HG03354 (cell line): ENCODE results near the gene PNPLA1.

Experiments
- ATAC-seq: cut with Tn5 transposase; IDR thresholded peaks from one replicate; pipeline ENCODE4 v1.9.1; 2021; ENCODE audit warnings: mild to moderate bottlenecking; ENCODE audit not compliant: unreplicated experiment, poor library complexity, severe bottlenecking

Gene PNPLA1, protein sequence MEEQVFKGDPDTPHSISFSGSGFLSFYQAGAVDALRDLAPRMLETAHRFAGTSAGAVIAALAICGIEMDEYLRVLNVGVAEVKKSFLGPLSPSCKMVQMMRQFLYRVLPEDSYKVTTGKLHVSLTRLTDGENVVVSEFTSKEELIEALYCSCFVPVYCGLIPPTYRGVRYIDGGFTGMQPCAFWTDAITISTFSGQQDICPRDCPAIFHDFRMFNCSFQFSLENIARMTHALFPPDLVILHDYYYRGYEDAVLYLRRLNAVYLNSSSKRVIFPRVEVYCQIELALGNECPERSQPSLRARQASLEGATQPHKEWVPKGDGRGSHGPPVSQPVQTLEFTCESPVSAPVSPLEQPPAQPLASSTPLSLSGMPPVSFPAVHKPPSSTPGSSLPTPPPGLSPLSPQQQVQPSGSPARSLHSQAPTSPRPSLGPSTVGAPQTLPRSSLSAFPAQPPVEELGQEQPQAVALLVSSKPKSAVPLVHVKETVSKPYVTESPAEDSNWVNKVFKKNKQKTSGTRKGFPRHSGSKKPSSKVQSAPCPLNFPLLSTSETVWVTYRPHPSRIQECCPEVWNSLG

DNA sequence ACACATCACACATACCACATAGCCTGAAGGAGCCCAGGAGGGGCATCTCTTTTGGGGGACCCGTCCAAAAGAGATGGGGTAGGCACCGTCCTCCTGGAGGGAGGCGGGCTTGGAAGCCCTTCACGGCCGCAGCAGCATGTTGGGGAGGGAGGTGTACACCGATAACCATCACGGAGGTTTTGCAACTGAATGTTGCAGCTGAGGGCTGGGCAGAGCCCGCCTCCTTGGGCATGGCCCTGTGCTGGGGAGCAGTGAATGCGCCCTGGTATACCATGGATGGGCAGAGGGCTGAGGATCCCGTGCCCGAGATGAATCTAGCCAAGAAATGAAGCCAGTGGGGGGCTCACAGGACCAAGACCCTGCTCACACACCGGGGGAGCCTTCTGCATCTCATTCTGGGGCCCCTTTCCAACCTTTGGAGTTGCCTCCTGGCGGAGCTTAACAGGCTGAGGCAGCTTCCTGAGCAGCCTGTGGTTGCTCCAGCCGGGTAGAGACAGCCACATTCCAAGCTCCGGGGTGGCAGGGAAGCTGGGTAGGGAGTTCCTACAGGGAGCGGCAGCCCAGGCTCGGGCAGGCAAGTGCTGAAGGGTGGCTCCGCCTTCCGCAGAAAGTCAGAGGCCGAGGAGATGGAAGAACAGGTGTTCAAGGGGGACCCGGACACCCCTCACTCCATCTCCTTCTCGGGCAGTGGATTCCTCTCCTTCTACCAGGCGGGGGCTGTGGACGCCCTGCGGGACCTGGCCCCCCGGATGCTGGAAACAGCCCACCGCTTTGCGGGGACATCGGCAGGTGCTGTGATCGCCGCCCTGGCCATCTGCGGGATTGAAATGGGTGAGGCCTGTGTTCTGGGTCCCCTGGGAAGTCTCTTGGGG is at the start of gene PNPLA1:
PNPLA1 (plus strand) TSS at position 227 of the 872 bp plus-strand sequence; CDS start at position 627, 400 bp downstream.
- no peak for ATAC-seq

DNA sequence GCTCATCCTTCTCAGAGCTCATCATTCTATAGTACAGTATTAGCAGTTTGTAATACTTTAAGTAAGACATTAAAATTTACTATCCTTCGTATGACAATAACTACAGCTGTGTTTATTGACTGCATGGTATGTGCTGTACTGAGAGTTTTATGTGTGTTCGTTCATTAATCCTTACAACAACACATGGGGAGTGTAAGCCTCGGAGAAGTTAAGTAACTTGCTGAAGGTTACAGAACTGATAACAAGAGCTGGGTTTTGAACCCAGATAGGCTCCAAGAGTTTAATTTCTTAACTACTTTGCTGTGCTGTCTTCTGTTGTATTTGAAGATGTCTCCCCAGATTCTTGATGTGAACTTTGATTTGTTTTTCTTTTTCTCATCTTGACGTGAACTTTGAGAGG is 49.6 kb upstream of the PNPLA1 start:
- no peak for ATAC-seq

GRCh38 chr6:36221674-36222073 is 48.2 kb upstream of the PNPLA1 start:
- ATAC-seq, result no peak

- no peak for ATAC-seq
Measured at GRCh38 chr6:36222924-36223323, 46.9 kb upstream of the PNPLA1 start.

- ATAC-seq, result no peak
Measured at GRCh38 chr6:36223706-36224105, 46.2 kb upstream of the PNPLA1 start.

- no peak for ATAC-seq
Measured at GRCh38 chr6:36224918-36225461, 44.9 kb upstream of the PNPLA1 start.

DNA sequence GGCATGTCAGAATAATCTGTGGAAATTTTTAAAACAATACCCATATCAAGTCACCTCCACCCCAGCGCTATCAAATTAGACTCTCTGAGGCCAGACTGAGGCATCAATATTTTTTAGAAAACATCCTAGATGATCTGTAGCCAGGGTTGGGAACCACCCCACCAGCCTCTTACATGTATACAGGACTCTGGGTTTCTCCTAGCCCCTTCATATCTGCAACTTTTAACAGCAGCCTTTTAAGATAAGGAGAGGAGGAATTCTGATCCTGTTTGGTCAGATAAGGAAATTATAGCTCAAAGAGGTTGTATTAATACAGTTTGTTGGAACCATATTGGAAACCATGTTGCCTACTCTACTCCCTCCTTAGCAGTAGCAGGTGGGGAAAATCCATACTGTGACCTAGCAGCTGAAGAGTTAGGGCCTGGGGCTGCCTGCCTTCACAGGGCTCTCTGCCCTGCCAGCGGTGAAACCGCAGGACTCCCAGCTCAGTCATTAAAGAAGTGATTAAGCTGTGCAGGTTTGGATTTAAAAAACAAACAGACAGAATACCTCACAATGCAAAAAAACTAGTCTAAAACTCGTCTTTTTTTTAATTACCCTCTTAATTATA is 43.3 kb upstream of the PNPLA1 start:
- no peak for ATAC-seq

- ATAC-seq, result no peak
Measured at GRCh38 chr6:36227379-36228228, 42.3 kb upstream of the PNPLA1 start.

DNA sequence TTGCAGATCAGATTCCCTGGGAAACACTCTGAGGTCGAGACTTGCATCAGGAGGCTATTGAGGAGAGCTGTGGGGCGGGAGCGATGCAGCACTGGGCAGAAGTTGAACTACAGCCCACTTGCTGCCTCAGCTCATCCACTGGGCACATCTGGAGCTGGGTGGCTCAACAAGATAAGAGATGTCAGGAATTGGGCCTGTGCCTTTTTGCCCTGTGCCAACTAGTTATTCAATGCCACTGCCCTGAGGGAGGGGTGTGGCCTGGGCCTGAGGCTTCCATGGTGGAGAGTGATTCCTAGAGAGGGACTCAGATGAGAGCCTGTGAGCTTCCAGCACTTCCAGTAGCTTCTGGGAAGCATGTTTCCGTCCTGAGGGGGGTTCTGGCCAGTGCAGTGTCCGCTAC is 40.6 kb upstream of the PNPLA1 start:
- ATAC-seq, result no peak

DNA sequence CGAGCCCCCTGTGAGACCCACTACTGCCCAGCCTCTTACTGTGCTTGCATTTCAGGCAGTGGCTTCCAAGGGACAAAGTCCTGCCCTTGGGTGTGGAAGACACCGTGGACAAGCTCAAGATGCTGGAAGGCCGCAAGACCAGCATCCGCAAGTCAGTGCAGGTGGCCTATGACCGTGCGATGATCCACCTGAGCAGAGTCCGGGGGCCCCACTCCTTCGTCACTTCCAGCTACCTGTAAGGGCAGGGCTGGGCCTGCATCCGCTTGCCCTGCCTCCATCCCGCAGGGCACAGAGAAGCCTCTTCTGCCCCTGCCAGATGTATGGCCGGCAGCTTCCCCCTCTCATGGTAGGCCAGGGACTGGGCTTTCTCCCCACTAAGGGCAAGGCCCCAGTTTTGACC is 39.5 kb upstream of the PNPLA1 start:
- ATAC-seq, result no peak

- ATAC-seq, result no peak
Measured at GRCh38 chr6:36232172-36232571, 37.7 kb upstream of the PNPLA1 start.

DNA sequence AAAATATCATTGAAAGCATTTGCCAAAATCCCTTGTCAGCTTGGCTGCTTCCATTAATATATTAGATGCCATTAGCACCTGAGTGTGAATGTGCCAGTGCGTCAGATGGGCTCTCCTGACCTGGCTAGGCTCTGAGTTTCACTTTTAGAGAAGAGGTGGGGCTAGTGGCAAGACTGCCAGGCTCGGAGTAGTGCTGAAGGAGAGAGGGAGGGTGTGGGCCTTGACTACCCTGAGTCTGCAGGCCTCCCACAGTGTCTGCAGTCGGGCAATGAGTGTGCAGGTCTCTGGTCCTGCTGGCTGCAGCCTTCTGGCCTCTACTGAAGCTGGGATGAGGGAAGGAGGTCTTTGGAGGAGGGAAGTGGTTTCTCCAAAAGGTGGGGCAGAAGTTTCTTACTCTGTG is 34.6 kb upstream of the PNPLA1 start:
- ATAC-seq, result no peak

DNA sequence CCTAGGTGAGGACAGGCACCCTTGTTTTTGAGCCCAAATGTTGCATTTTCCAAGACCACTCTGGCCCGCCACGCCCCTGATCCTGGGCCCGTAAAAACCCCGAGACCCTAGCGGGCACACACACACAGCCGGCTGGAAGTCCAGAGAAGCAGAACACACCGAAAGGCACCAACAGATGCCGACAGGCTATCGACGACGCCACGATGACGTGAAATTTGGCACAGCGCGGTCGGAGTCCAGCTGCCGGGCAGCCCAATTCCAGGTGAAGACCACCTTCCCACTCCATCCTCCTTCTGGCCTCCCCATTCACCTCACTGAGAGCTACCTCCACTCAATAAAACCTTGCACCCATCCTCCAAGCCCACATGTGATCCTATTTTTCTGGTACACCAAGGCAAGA is 34.0 kb upstream of the PNPLA1 start:
- no peak for ATAC-seq

- no peak for ATAC-seq
Measured at GRCh38 chr6:36239774-36240173, 30.1 kb upstream of the PNPLA1 start.

GRCh38 chr6:36241728-36242127 is 28.1 kb upstream of the PNPLA1 start:
- ATAC-seq, result peak; percentile 54

GRCh38 chr6:36242161-36242560 is 27.7 kb upstream of the PNPLA1 start:
- ATAC-seq, result no peak

DNA sequence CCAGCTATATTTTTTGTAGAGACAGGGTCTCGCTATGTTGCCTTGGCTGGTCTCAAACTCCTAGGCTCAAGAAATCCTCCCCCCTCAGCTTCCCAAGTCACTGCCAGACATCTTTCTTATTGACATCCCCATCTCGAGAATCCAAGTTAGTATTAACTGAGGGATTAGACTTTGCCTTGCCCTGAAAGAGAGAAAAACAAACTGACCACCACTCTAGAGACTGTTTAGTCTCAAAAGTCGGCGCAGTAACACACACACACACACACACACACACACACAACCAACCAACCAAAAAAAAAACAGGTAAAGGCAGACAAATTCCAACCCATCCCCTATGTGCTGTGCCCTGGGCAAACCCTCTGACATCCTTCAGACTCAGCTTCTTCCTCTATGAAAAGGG is 27.2 kb upstream of the PNPLA1 start:
- no peak for ATAC-seq

- no peak for ATAC-seq
Measured at GRCh38 chr6:36243562-36244212, 26.2 kb upstream of the PNPLA1 start.
